Right lobe of liver (tissue), 6 donors: ENCODE results near the gene CCNE1. TPM values are rescaled to one million over a fixed set of nuclear protein-coding genes. Genes with fewer than 3 reads are reported as not detected.

Source experiments
- ATAC-seq, 4 donors: fragments of 200-7000 bp; cut with Tn5 transposase; one replicate each; pipeline ENCODE4 v1.9.1; 2020; ENCODE audit warnings: mild to moderate bottlenecking in 4 of 4, moderate library complexity in 4 of 4
- DNase-seq, 3 donors: peaks; one replicate each; pipeline ENCODE4 v3.0.0-alpha.2; 2020
- H3K27ac ChIP-seq, 3 donors: fragments of 200-600 bp; one replicate each; pipeline ENCODE4 v1.8.0; 2022
- H3K27me3 ChIP-seq, 2 donors: fragments of 200-600 bp; one replicate each; pipeline ENCODE4 v1.8.0; 2022
- H3K36me3 ChIP-seq, 4 donors: fragments of 200-600 bp; sonication (generic) in 1 of 4; one replicate each; pipeline versions ENCODE4 v1.5.1 to v1.8.0; 2017 to 2022; ENCODE audit warnings: control low read depth in 1 of 4
- H3K4me1 ChIP-seq, 4 donors: fragments of 200-600 bp; sonication (generic) in 1 of 4; one replicate each; pipeline versions ENCODE4 v1.5.1 to v1.8.0; 2017 to 2022; ENCODE audit warnings: control low read depth in 1 of 4
- H3K4me3 ChIP-seq, 3 donors: fragments of 200-600 bp; one replicate each; pipeline ENCODE4 v1.8.0; 2022
- H3K9me3 ChIP-seq, 4 donors: fragments of 200-600 bp; sonication (generic) in 1 of 4; one replicate each; pipeline versions ENCODE4 v1.5.1 to v1.8.0; 2017 to 2022; ENCODE audit warnings: control low read depth in 1 of 4
- CTCF ChIP-seq, 4 donors: fragments of 200-600 bp in 3 of 4; fragments of 450-650 bp in 1 of 4; IDR thresholded peaks; one replicate each; pipeline versions ENCODE4 v1.5.1 to v1.8.0; 2016 to 2022; ENCODE audit warnings: antibody characterized with exemption in 4 of 4, mild to moderate bottlenecking in 2 of 4
- POLR2A ChIP-seq: fragments of 450-650 bp; IDR thresholded peaks from one replicate; pipeline ENCODE4 v1.6.1; 2017; ENCODE audit warnings: antibody characterized with exemption, mild to moderate bottlenecking
- WGBS: methylation state at CpG from one replicate; pipeline ENCODE4 v1.1.6; 2018; ENCODE audit warnings: low coverage, low lambda C conversion rate; ENCODE audit not compliant: insufficient coverage; ENCODE audit errors: missing lambda C conversion rate; 5-methylcytosine and 5-hydroxymethylcytosine counted together
- intact Hi-C, 2 donors: fragments of 100-400 bp; cut with DNase I; formaldehyde crosslinking; loops; one replicate each; pipeline versions ENCODE4 v1.11.2 to v1.14.1; 2022
- total RNA-seq, 6 experiments: library from RNA; depleted of rRNA in 2 of 6; stranded (reverse); fragments of >200 nt in 2 of 6; fragmentation: NEBNext Ultra II Directional in 3 of 6; extraction: Animal tissue kit (Norgen Biotek cat#: 25700) in 3 of 6; gene quantifications; one replicate each; pipeline versions ENCODE4 v1.1.0 to v1.2.4, GENCODE V29; 2016 to 2023
- donor health status: DM: no; HTN: yes; CAD: no.
- donor health status: DM: no; HTN: no; CAD: no.
- donor health status: DM: no; HTN: no; CAD: no.
- donor health status: DM: no; HTN: yes; CAD: no.
- donor health status: DM: no; HTN: yes; CAD: no.

The CCNE1 gene
- total RNA-seq, 6 experiments from 2014 or later, result 0.26 to 2.2 (median 0.90) TPM

- intact Hi-C loops, result no loop called here
- no peak for DNase-seq
Observed at GRCh38 chr19:29849208-29849607, 37.4 kb downstream of the CCNE1 start.

GRCh38 chr19:29850482-29850881 lies 38.7 kb downstream of the CCNE1 start:
- TF ChIP-seq POLR2A, result no peak
- no peak for TF ChIP-seq CTCF (IDR thresholded peaks at IDR 0.05)
- no peak for DNase-seq
- Histone ChIP-seq H3K27me3 (no peaks in the 10 kb centered on the region), H3K36me3 (no peaks in the 10 kb centered on the region), H3K9me3 (no peaks in the 10 kb centered on the region), H3K4me1 (no peaks in the 10 kb centered on the region), H3K4me3 (no peak overlapping the region), H3K27ac (no peak overlapping the region)
- intact Hi-C loops, result no loop called here
- ATAC-seq, result no peak
- 100% methylated on average over 2 of the region's 2 CpGs for WGBS

More at GRCh38 chr19:29849208-29849607, 37.4 kb downstream of the CCNE1 start:
- H3K4me1 ChIP-seq, result peaks cover 0 to under 1% (median 0%) of the 10 kb centered on the region in 4 donors
- no peaks in the 10 kb centered on the region for H3K9me3 ChIP-seq
- 10% methylated on average over 2 of the region's 2 CpGs for WGBS
- no peaks in the 10 kb centered on the region for H3K36me3 ChIP-seq
- no peak overlapping the region for H3K27ac ChIP-seq
- H3K27me3 ChIP-seq, result no peaks in the 10 kb centered on the region
- TF ChIP-seq POLR2A (no peak), CTCF (IDR thresholded peaks at IDR 0.05) (no peak)
- no peak overlapping the region for H3K4me3 ChIP-seq
- no peak for ATAC-seq

- Histone ChIP-seq H3K27me3 (no peaks in the 10 kb centered on the region), H3K36me3 (no peaks in the 10 kb centered on the region), H3K4me1 (no peaks in the 10 kb centered on the region), H3K27ac (no peak overlapping the region), H3K4me3 (no peak overlapping the region), H3K9me3 (no peaks in the 10 kb centered on the region)
- 34% methylated on average over 3 of the region's 3 CpGs for WGBS
- intact Hi-C loops, result no loop called here
- ATAC-seq (no peak), DNase-seq (peak in 1 of 3 donors; percentile 7)
- TF ChIP-seq POLR2A (no peak), CTCF (IDR thresholded peaks at IDR 0.05) (no peak)
Observed at GRCh38 chr19:29851769-29852521, 40.2 kb downstream of the CCNE1 start.

GRCh38 chr19:29854033-29854432 lies 42.2 kb downstream of the CCNE1 start:
- Histone ChIP-seq H3K4me3 (no peak overlapping the region), H3K9me3 (no peaks in the 10 kb centered on the region), H3K27ac (no peak overlapping the region), H3K36me3 (no peaks in the 10 kb centered on the region), H3K4me1 (no peaks in the 10 kb centered on the region), H3K27me3 (no peaks in the 10 kb centered on the region)
- intact Hi-C loops, result no loop called here
- no peak for TF ChIP-seq CTCF (IDR thresholded peaks at IDR 0.05)
- no peak for TF ChIP-seq POLR2A
- 60% methylated on average over 6 of the region's 6 CpGs for WGBS
- DNase-seq (peak in 1 of 3 donors; percentile 5), ATAC-seq (no peak)
